IMR-90 (cell line): Measurements from ENCODE around the gene MYO10. TPM values are rescaled to one million over a fixed set of nuclear protein-coding genes. Genes with fewer than 3 reads are reported as not detected.

ENCODE experiments used
- ATAC-seq: fragments of 200-7000 bp; cut with Tn5 transposase; 2 replicates; pipeline ENCODE4 v1.9.1; 2020; ENCODE audit warnings: low read depth, mild to moderate bottlenecking, moderate library complexity
- BruUV-seq: library from RNA; stranded (reverse); fragments of 400-500 nt; replicated peaks from 2 replicates; lab custom pipeline; 2021; lab: Mats Ljungman, UMichigan
- CTCF ChIA-PET: fragments of 300-600 bp; formaldehyde crosslinking; extraction: SDS; loops from one replicate; lab custom pipeline; 2021; ENCODE audit warnings: antibody characterized with exemption; lab: Yijun Ruan, JAX
- POLR2A ChIA-PET: fragments of 300-600 bp; sonication (Branson Sonifier 250); formaldehyde crosslinking; loops from one replicate; lab custom pipeline; 2022; ENCODE audit warnings: antibody characterized with exemption; ENCODE audit not compliant: unreplicated experiment; lab: Charles Lee
- DNase-seq: peaks from one replicate; pipeline ENCODE4 v3.0.0; 2013
- H2AFZ ChIP-seq: replicated peaks from 2 replicates; pipeline ENCODE3; 2013; ENCODE audit warnings: low read length, mild to moderate bottlenecking; ENCODE audit not compliant: poor library complexity
- H2AK5ac ChIP-seq: 2 replicates; pipeline ENCODE4 v1.6.1; 2013; ENCODE audit warnings: low read depth, low read length, inconsistent platforms
- H2AK9ac ChIP-seq: replicated peaks from 2 replicates; pipeline ENCODE3; 2013; ENCODE audit warnings: mild to moderate bottlenecking, low read depth, low read length, moderate library complexity; ENCODE audit not compliant: poor library complexity
- H2BK120ac ChIP-seq: 2 replicates; pipeline ENCODE4 v1.6.1; 2013; ENCODE audit warnings: low read depth, low read length, inconsistent platforms
- H2BK15ac ChIP-seq: 3 replicates; pipeline ENCODE4 v1.6.1; 2013; ENCODE audit warnings: low read depth, low read length, inconsistent platforms
- H2BK20ac ChIP-seq: 2 replicates; pipeline ENCODE4 v1.6.1; 2013; ENCODE audit warnings: low read depth, mild to moderate bottlenecking, inconsistent platforms, low read length, moderate library complexity
- H2BK5ac ChIP-seq: 2 replicates; pipeline ENCODE4 v1.6.1; 2013; ENCODE audit warnings: mild to moderate bottlenecking, low read depth, low read length, inconsistent platforms; ENCODE audit not compliant: poor library complexity, severe bottlenecking
- H3K14ac ChIP-seq: replicated peaks from 2 replicates; pipeline ENCODE4 v1.6.1; 2013; ENCODE audit warnings: low read depth, low read length, inconsistent platforms
- H3K18ac ChIP-seq: 2 replicates; pipeline ENCODE4 v1.6.1; 2013; ENCODE audit warnings: low read depth, low read length, control low read depth
- H3K23ac ChIP-seq: 2 replicates; pipeline ENCODE4 v1.6.1; 2013; ENCODE audit warnings: low read depth, low read length, inconsistent platforms
- H3K27ac ChIP-seq: 2 replicates; pipeline ENCODE4 v1.5.1; 2013; ENCODE audit warnings: mild to moderate bottlenecking, control low read depth, low read length; ENCODE audit not compliant: insufficient read depth
- H3K27me3 ChIP-seq: 2 replicates; pipeline ENCODE4 v1.6.1; 2013; ENCODE audit warnings: low read length; ENCODE audit not compliant: control insufficient read depth, insufficient read depth
- H3K36me3 ChIP-seq: 2 replicates; pipeline ENCODE4 v1.6.1; 2013; ENCODE audit warnings: low read length, mixed read lengths; ENCODE audit not compliant: control insufficient read depth, insufficient read depth
- H3K4ac ChIP-seq: 2 replicates; pipeline ENCODE4 v1.6.1; 2013; ENCODE audit warnings: low read depth, low read length, inconsistent platforms
- H3K4me1 ChIP-seq: 2 replicates; pipeline ENCODE4 v1.6.1; 2013; ENCODE audit warnings: low read length, mixed read lengths; ENCODE audit not compliant: control insufficient read depth, insufficient read depth
- H3K4me2 ChIP-seq: 2 replicates; pipeline ENCODE4 v1.6.1; 2013; ENCODE audit warnings: low read depth, mild to moderate bottlenecking, control low read depth, low read length, moderate library complexity
- H3K4me3 ChIP-seq: 2 replicates; pipeline ENCODE4 v1.5.1; 2013; ENCODE audit warnings: low read depth, mild to moderate bottlenecking, control low read depth, low read length, moderate library complexity; ENCODE audit not compliant: insufficient read depth
- H3K56ac ChIP-seq: 2 replicates; pipeline ENCODE4 v1.6.1; 2013; ENCODE audit warnings: low read length, inconsistent platforms; ENCODE audit not compliant: insufficient read depth; ENCODE audit errors: extremely low read depth
- H3K79me1 ChIP-seq, 2 experiments: 2 replicates each; pipeline ENCODE4 v1.6.1; 2013; ENCODE audit warnings: low read length in 2 of 2, inconsistent platforms in 1 of 2, low read depth in 1 of 2
- H3K9ac ChIP-seq: 2 replicates; pipeline ENCODE4 v1.6.1; 2013; ENCODE audit warnings: low read depth, low read length, control low read depth
- H3K9me1 ChIP-seq: 2 replicates; pipeline ENCODE4 v1.6.1; 2013; ENCODE audit warnings: low read length, inconsistent platforms; ENCODE audit not compliant: insufficient read depth
- H3K9me3 ChIP-seq: 2 replicates; pipeline ENCODE4 v1.6.1; 2013; ENCODE audit warnings: low read length; ENCODE audit not compliant: control insufficient read depth, insufficient read depth
- H4K20me1 ChIP-seq: 2 replicates; pipeline ENCODE4 v1.6.1; 2013; ENCODE audit warnings: low read length, inconsistent platforms; ENCODE audit not compliant: insufficient read depth
- H4K5ac ChIP-seq: 2 replicates; pipeline ENCODE4 v1.6.1; 2013; ENCODE audit warnings: mild to moderate bottlenecking, low read depth, low read length, control low read depth
- H4K8ac ChIP-seq, 2 experiments: 2 replicates each; pipeline ENCODE4 v1.6.1; 2013; ENCODE audit warnings: low read depth in 2 of 2, low read length in 2 of 2, control low read depth in 1 of 2, inconsistent platforms in 1 of 2
- H4K91ac ChIP-seq: 2 replicates; pipeline ENCODE4 v1.6.1; 2013; ENCODE audit warnings: low read depth, low read length, inconsistent platforms; ENCODE audit not compliant: insufficient read depth
- CTCF ChIP-seq: conservative IDR thresholded peaks from 2 replicates; pipeline ENCODE4 v1.5.1; 2012; ENCODE audit warnings: mild to moderate bottlenecking, low read depth, low read length, improper control_type of control experiment
- MAZ ChIP-seq: IDR thresholded peaks from 2 replicates; pipeline ENCODE4 v1.6.1; 2012; ENCODE audit warnings: low read depth, mild to moderate bottlenecking, low read length, improper control_type of control experiment, moderate library complexity, borderline replicate concordance
- RAD21 ChIP-seq: IDR thresholded peaks from 2 replicates; pipeline ENCODE4 v1.6.1; 2012; ENCODE audit warnings: low read length, improper control_type of control experiment
- SMC3 ChIP-seq: fragments of 150-350 bp; IDR thresholded peaks from 2 replicates; pipeline ENCODE4 v1.6.1; 2016; ENCODE audit warnings: low read depth, mild to moderate bottlenecking, antibody characterized with exemption, low read length, moderate library complexity
- WGBS, 2 experiments: methylation state at CpG; one replicate each; pipeline versions ENCODE4 v1.1.5 to v1.1.7; 2013; ENCODE audit warnings: missing lambda C conversion rate in 2 of 2; ENCODE audit not compliant: insufficient read length in 1 of 2; ENCODE audit errors: extremely low coverage in 2 of 2; 5-methylcytosine and 5-hydroxymethylcytosine counted together
- dilution Hi-C: fragments of 300-500 bp; cut with HindIII; formaldehyde crosslinking; loops from one replicate; pipeline ENCODE4 v1.14.3; 2018; ENCODE audit warnings: low sequenced_read_pairs; ENCODE audit not compliant: unreplicated experiment
- in situ Hi-C: fragments of 300-500 bp; cut with MboI; formaldehyde crosslinking; loops from 3 replicates; pipeline ENCODE4 v1.14.3; 2019; ENCODE audit warnings: low sequenced_read_pairs, inconsistent platforms, mixed read lengths
- intact Hi-C: fragments of 100-400 bp; cut with micrococcal nuclease; formaldehyde crosslinking; loops from 2 replicates; pipeline ENCODE4 v1.10.0; 2022
- polyA plus RNA-seq, 3 experiments: library from polyadenylated mRNA; depleted of rRNA; stranded (reverse); fragments of >200 nt; gene quantifications; 2 replicates each; pipeline ENCODE4 v1.2.3, GENCODE V29; 2012; ENCODE audit warnings: low replicate concordance in 1 of 3
- total RNA-seq: library from RNA; depleted of rRNA; stranded (reverse); fragments of >200 nt; gene quantifications from 2 replicates; pipeline ENCODE4 v1.2.3, GENCODE V29; 2012

Gene MYO10
- total and polyA plus RNA-seq, 2 of the 4 experiments (the other 2 are of a cell fraction): 39.9 to 115 TPM

- H3K36me3 ChIP-seq: peaks cover 45% of the 10 kb centered on the region
- no peaks in the 10 kb centered on the region for H3K9me3 ChIP-seq
- H3K56ac ChIP-seq: no peak overlapping the region
- peaks cover 7% of the 10 kb centered on the region; the same call in 1 of the 2 replicates for H3K4me1 ChIP-seq
- in situ Hi-C loops: loop anchor here (10.0 kb wide), 1 partner anchor 179 kb away; no protein-coding TSS in a partner anchor
- no peak overlapping the region for H3K9ac ChIP-seq
- no peak overlapping the region for H3K4me2 ChIP-seq
- dilution Hi-C loops: no loop called here
- peaks cover 9% of the 10 kb centered on the region for H3K9me1 ChIP-seq
- H2BK20ac ChIP-seq: no peak overlapping the region
- no TSS peak for BruUV-seq
- H2AK5ac ChIP-seq: no peak overlapping the region
- no peak overlapping the region for H3K14ac ChIP-seq
- ChIA-PET POLR2A (no interaction called here), CTCF (no interaction called here)
- no peak overlapping the region for H4K8ac ChIP-seq
- peaks cover 32% of the 10 kb centered on the region for H4K20me1 ChIP-seq
- DNase-seq (no peak), ATAC-seq (no peak)
- no peak overlapping the region for H3K23ac ChIP-seq
- no peak overlapping the region for H2BK120ac ChIP-seq
- H2AFZ ChIP-seq: no peak overlapping the region
- no peaks in the 10 kb centered on the region for H3K27me3 ChIP-seq
- H3K79me1 ChIP-seq: peaks cover 19 to 36% of the 10 kb centered on the region in 2 experiments
- no peak overlapping the region for H3K4ac ChIP-seq
- no peak overlapping the region for H4K5ac ChIP-seq
- no peak overlapping the region for H2AK9ac ChIP-seq
- no peak overlapping the region for H4K91ac ChIP-seq
- H2BK5ac ChIP-seq: no peak overlapping the region
- intact Hi-C loops: loop anchor here (10.0 kb wide), 1 partner anchor 499 kb away; no protein-coding TSS in a partner anchor
- WGBS, 2 experiments: no CpG with 5 or more reads among the region's 4 CpGs
- H3K4me3 ChIP-seq: no peak overlapping the region
- TF ChIP-seq SMC3 (no peak), MAZ (no peak), RAD21 (no peak), CTCF (no peak)
- H3K27ac ChIP-seq: no peak overlapping the region
- no peak overlapping the region for H2BK15ac ChIP-seq
- no peak overlapping the region for H3K18ac ChIP-seq
Observed at GRCh38 chr5:16663840-16664239, 272.2 kb downstream of the MYO10 start.
